Hematopoietic multipotent progenitor cell treated with erythropoietin and hydrocortisone succinate and interleukin-3 and kit ligand, for 4 days (in vitro differentiated cells): ENCODE results near the gene SLX4IP.

Source experiments
- DNase-seq: peaks from one replicate; pipeline ENCODE4 v3.0.0-alpha.2; 2015

SLX4IP gene

GRCh38 chr20:10498200-10498599, 63.1 kb downstream of the SLX4IP start:
- DNase-seq = peak; percentile 91

- peak; percentile 92 for DNase-seq
These were observed 66.3 kb downstream of the SLX4IP start for GRCh38 chr20:10501402-10501801.

- peak; percentile 54 for DNase-seq
These were observed 67.0 kb downstream of the SLX4IP start for GRCh38 chr20:10502098-10502526.

- DNase-seq = no peak
These were observed 69.5 kb downstream of the SLX4IP start for GRCh38 chr20:10504608-10504993.

GRCh38 chr20:10504994-10505730, 70.1 kb downstream of the SLX4IP start:
- DNase-seq = peak; percentile 77

GRCh38 chr20:10505827-10506226, 70.7 kb downstream of the SLX4IP start:
- DNase-seq = no peak

- DNase-seq = no peak
These were observed 71.9 kb downstream of the SLX4IP start for GRCh38 chr20:10507052-10507451.

GRCh38 chr20:10508060-10508459, 73.0 kb downstream of the SLX4IP start:
- no peak for DNase-seq

- peak; percentile 64 for DNase-seq
These were observed 73.6 kb downstream of the SLX4IP start for GRCh38 chr20:10508468-10509251.

GRCh38 chr20:10509376-10509775, 74.3 kb downstream of the SLX4IP start:
- peak; percentile 40 for DNase-seq

- peak; percentile 54 for DNase-seq
These were observed 75.1 kb downstream of the SLX4IP start for GRCh38 chr20:10510216-10510615.

- no peak for DNase-seq
These were observed 76.0 kb downstream of the SLX4IP start for GRCh38 chr20:10511170-10511508.

- peak; percentile 97 for DNase-seq
These were observed 76.6 kb downstream of the SLX4IP start for GRCh38 chr20:10511509-10512251.

GRCh38 chr20:10513061-10513460, 78.0 kb downstream of the SLX4IP start:
- no peak for DNase-seq

GRCh38 chr20:10513931-10514575, 78.9 kb downstream of the SLX4IP start:
- no peak for DNase-seq

GRCh38 chr20:10516529-10516928, 81.4 kb downstream of the SLX4IP start:
- no peak for DNase-seq

- peak; percentile 45 for DNase-seq
These were observed 84.4 kb downstream of the SLX4IP start for GRCh38 chr20:10519361-10520046.

GRCh38 chr20:10520528-10520927, 85.4 kb downstream of the SLX4IP start:
- DNase-seq = no peak

- DNase-seq = peak; percentile 39
These were observed 86.1 kb downstream of the SLX4IP start for GRCh38 chr20:10521068-10521831.

- no peak for DNase-seq
These were observed 86.7 kb downstream of the SLX4IP start for GRCh38 chr20:10521836-10522235.

GRCh38 chr20:10522328-10522727, 87.2 kb downstream of the SLX4IP start:
- DNase-seq = no peak

GRCh38 chr20:10523443-10523842, 88.3 kb downstream of the SLX4IP start:
- no peak for DNase-seq
